SJSA1 (cell line): ENCODE results near the gene MRPL32. TPM values are rescaled to one million over a fixed set of nuclear protein-coding genes. Genes with fewer than 3 reads are reported as not detected.

ENCODE experiments used
- DNase-seq, 2 experiments: peaks; one replicate each; pipeline ENCODE4 v3.0.0-alpha.2; 2015 to 2020; ENCODE audit warnings: low spot score in 2 of 2, low read depth in 1 of 2
- H3K27ac ChIP-seq: fragments of 250-450 bp; sonication (Bioruptor Pico); 2 replicates; pipeline ENCODE4 v1.5.1; 2020; ENCODE audit warnings: mild to moderate bottlenecking, moderate library complexity
- H3K27me3 ChIP-seq: fragments of 250-450 bp; sonication (Bioruptor Pico); replicated peaks from 2 replicates; pipeline ENCODE4 v1.5.1; 2020; ENCODE audit warnings: mild to moderate bottlenecking, moderate library complexity
- H3K36me3 ChIP-seq: fragments of 250-450 bp; sonication (Bioruptor Pico); 2 replicates; pipeline ENCODE4 v1.5.1; 2020; ENCODE audit warnings: mild to moderate bottlenecking
- H3K4me1 ChIP-seq: fragments of 250-450 bp; sonication (Bioruptor Pico); replicated peaks from 2 replicates; pipeline ENCODE4 v1.6.1; 2021; ENCODE audit warnings: mild to moderate bottlenecking
- H3K4me3 ChIP-seq: fragments of 250-450 bp; sonication (Bioruptor Pico); 2 replicates; pipeline ENCODE4 v1.5.1; 2020; ENCODE audit warnings: mild to moderate bottlenecking
- H3K9me3 ChIP-seq: fragments of 250-450 bp; sonication (Bioruptor Pico); replicated peaks from 2 replicates; pipeline ENCODE4 v1.5.1; 2020; ENCODE audit warnings: mild to moderate bottlenecking
- total RNA-seq: library from RNA; depleted of rRNA; stranded (reverse); fragments of >200 nt; shearing (Covaris generic); gene quantifications from 2 replicates; pipeline ENCODE4 v1.2.3, GENCODE V29; 2014

MRPL32 gene
- total RNA-seq, 1 experiment from 2014 or later, result 91.4 TPM

DNA sequence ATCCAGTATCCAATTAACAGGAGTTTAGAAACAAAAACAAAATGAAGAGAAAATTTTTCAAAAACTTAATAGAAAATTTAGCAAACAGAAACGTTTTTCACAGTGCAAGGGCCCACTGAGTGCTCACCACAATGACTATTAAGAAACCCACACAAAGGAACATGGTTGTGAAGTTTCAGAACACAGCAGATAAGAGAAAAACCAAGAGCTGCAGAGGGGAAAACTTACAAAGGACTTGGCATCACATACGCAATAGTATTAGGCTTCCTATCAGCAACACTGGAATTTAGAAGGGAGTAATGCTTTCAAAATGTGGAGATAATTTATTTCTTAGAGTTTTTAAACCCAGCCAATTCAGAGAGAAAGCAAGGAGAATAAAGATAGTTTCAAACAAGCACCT is 18.6 kb upstream of the MRPL32 start:
- no peak for DNase-seq
- no peak overlapping the region for H3K27ac ChIP-seq
- no peak overlapping the region for H3K4me3 ChIP-seq
- no peaks in the 10 kb centered on the region for H3K9me3 ChIP-seq
- no peaks in the 10 kb centered on the region for H3K27me3 ChIP-seq
- peaks cover 36% of the 10 kb centered on the region for H3K4me1 ChIP-seq
- peaks cover 50% of the 10 kb centered on the region for H3K36me3 ChIP-seq

GRCh38 chr7:42914009-42914408 is 18.2 kb upstream of the MRPL32 start:
- H3K4me1 ChIP-seq, result peaks cover 36% of the 10 kb centered on the region
- no peak overlapping the region for H3K4me3 ChIP-seq
- H3K27me3 ChIP-seq, result no peaks in the 10 kb centered on the region
- H3K27ac ChIP-seq, result no peak overlapping the region
- peaks cover 54% of the 10 kb centered on the region for H3K36me3 ChIP-seq
- no peak for DNase-seq
- no peaks in the 10 kb centered on the region for H3K9me3 ChIP-seq

- Histone ChIP-seq H3K27me3 (no peaks in the 10 kb centered on the region), H3K27ac (peak overlapping the region; percentile 14; the same call in 1 of the 2 replicates), H3K36me3 (peaks cover 60% of the 10 kb centered on the region), H3K4me3 (no peak overlapping the region), H3K9me3 (no peaks in the 10 kb centered on the region), H3K4me1 (peaks cover 36% of the 10 kb centered on the region)
- DNase-seq, result peak in 1 of 2 experiments; percentile 15
These were observed 17.6 kb upstream of the MRPL32 start for GRCh38 chr7:42914421-42915045.

GRCh38 chr7:42915356-42915755 is 16.8 kb upstream of the MRPL32 start:
- DNase-seq, result no peak

DNA sequence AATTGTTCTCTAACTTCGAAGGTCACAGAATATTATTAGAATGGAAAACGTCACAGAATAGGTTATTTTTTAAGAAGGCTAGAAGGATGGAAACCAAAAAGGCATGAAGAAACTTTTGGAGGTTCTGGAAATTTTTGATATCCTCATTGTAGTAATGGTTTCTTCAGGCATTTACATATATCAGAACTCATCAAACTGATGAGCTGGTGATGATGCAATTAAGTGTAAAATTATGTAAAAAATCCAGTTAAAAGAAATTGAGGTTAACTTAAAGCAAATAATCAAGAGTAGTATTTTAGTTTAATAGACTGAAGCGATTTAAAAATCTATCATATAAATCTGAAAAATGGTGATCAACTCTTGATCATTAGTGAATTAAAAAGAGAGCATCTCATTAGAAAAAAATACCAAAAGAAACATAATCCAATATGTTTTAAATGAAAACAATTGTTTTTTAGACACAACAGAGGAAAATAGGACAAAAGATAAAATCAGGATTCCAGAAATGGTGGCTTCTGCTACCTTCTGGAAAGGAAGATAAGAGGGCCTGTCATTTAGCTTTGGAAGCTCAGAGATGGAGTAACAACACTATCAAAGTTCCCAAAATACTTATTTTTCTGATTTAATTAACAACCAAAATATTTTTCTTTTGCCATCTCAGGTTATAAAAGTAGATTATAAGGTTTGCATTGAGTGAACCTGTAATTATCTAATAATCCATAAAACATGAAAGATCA is 10.0 kb upstream of the MRPL32 start:
- no peak overlapping the region for H3K27ac ChIP-seq
- no peak for DNase-seq
- H3K27me3 ChIP-seq, result no peaks in the 10 kb centered on the region
- no peaks in the 10 kb centered on the region for H3K4me1 ChIP-seq
- H3K4me3 ChIP-seq, result no peak overlapping the region
- H3K9me3 ChIP-seq, result no peaks in the 10 kb centered on the region
- peaks cover 90% of the 10 kb centered on the region for H3K36me3 ChIP-seq

More at GRCh38 chr7:42915356-42915755, 16.8 kb upstream of the MRPL32 start:
- H3K27me3 ChIP-seq, result no peaks in the 10 kb centered on the region
- H3K9me3 ChIP-seq, result no peaks in the 10 kb centered on the region
- H3K27ac ChIP-seq, result no peak overlapping the region
- H3K36me3 ChIP-seq, result peaks cover 64% of the 10 kb centered on the region
- H3K4me3 ChIP-seq, result no peak overlapping the region
- H3K4me1 ChIP-seq, result peaks cover 36% of the 10 kb centered on the region

DNA sequence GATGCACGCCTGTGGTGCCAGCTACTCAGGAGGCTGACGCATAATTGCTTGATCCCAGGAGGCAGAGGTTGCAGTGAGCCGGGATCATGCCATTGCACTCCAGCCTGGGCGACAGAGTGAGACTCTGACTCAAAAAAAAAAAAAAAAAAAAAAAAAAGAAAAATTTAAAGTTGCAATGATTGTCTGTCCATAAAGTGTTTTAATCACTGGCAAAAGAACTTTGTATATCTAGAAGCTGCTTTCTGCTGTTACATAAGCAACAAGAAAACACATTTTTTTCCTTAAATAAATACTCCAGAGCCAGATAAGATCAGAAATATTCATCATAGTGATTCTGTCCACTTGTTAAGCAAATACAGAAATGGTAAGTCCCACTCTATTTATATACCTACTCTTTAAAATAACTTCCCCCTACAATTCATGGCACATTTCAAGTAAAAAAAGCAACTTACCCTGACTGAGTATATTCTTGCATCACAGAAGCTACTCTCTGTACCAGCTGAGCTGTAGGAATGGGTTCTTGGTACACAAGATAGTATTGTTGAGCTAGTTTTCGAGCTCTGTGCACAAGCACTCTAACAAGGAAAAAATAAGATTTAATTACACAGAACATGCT is 7.8 kb upstream of the MRPL32 start:
- no peak for DNase-seq
- Histone ChIP-seq H3K27ac (no peak overlapping the region), H3K4me1 (no peaks in the 10 kb centered on the region), H3K4me3 (no peak overlapping the region), H3K9me3 (no peaks in the 10 kb centered on the region), H3K27me3 (no peaks in the 10 kb centered on the region), H3K36me3 (peaks cover 87% of the 10 kb centered on the region)

DNA sequence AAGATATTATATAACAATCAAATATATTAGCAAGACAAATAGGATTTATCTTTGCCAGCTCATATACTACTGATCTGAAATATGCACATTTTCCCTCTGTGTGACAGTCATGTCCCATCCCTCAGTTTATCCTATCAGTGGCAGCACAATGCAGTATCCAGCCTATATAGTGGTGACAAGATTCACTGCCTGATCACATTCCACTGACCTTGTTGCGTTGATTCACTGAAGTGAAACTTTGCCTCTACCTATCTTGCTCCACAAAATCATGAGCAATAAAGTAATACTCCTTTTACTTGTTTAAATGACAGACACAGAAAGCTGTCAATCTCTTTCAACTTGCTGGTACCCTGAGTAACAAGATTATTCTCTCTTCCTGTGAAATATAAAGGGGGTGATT is 6.5 kb upstream of the MRPL32 start:
- H3K4me3 ChIP-seq, result no peak overlapping the region
- peaks cover 81% of the 10 kb centered on the region for H3K36me3 ChIP-seq
- H3K27ac ChIP-seq, result no peak overlapping the region
- H3K9me3 ChIP-seq, result no peaks in the 10 kb centered on the region
- peaks cover 5% of the 10 kb centered on the region for H3K4me1 ChIP-seq
- no peaks in the 10 kb centered on the region for H3K27me3 ChIP-seq
- no peak for DNase-seq

DNA sequence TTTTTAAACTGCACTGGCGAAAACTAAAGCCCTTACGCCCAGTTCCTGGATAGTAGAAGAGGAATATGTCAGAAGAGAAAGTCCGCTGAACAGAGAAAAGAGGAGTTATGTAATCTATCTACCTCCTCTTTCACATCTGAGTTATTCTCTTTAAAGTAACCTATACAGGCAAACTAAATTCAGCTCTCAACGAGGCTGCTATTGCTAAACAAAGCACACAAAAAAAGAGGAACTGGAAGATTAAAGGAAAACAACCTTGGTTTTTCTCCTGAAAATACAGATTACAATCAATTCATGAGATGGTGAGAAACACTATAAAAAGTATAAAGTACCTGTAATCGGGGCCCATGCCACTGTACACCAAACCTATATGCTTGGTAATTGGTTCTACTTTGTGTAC is 6.0 kb upstream of the MRPL32 start:
- no peak for DNase-seq
- Histone ChIP-seq H3K4me1 (peaks cover 10% of the 10 kb centered on the region), H3K36me3 (peaks cover 79% of the 10 kb centered on the region)

GRCh38 chr7:42928754-42929153 is 3.4 kb upstream of the MRPL32 start:
- no peak overlapping the region for H3K4me3 ChIP-seq
- H3K27ac ChIP-seq, result no peak overlapping the region
- DNase-seq, result no peak
- H3K27me3 ChIP-seq, result no peaks in the 10 kb centered on the region
- peaks cover 13% of the 10 kb centered on the region for H3K4me1 ChIP-seq
- no peaks in the 10 kb centered on the region for H3K9me3 ChIP-seq
- H3K36me3 ChIP-seq, result peaks cover 56% of the 10 kb centered on the region

More for the DNA sequence above, 6.0 kb upstream of the MRPL32 start:
- H3K27me3 ChIP-seq, result no peaks in the 10 kb centered on the region
- no peak overlapping the region for H3K27ac ChIP-seq
- H3K9me3 ChIP-seq, result no peaks in the 10 kb centered on the region
- H3K4me3 ChIP-seq, result no peak overlapping the region

DNA sequence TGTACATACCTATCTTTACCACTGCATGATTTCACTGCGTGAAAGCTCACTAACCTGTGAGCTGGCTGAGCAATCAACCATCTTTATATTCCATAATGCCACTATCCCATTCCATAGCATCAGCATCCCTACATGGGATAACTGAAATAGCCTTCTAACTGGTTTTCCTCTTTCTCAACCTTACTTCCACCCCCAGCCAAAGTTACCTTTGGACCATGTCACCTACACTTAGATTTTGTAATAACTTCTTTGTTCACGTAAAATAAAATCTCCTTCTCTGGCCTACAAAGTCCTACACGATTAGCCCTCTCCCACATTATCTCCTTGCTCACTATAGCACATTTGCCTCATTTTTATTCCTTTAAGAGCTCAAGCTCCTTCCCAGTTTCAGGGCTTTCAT is 2.7 kb upstream of the MRPL32 start:
- no peak for DNase-seq
- no peak overlapping the region for H3K4me3 ChIP-seq
- no peaks in the 10 kb centered on the region for H3K27me3 ChIP-seq
- H3K4me1 ChIP-seq, result peaks cover 13% of the 10 kb centered on the region
- H3K36me3 ChIP-seq, result peaks cover 56% of the 10 kb centered on the region
- no peaks in the 10 kb centered on the region for H3K9me3 ChIP-seq
- no peak overlapping the region for H3K27ac ChIP-seq

DNA sequence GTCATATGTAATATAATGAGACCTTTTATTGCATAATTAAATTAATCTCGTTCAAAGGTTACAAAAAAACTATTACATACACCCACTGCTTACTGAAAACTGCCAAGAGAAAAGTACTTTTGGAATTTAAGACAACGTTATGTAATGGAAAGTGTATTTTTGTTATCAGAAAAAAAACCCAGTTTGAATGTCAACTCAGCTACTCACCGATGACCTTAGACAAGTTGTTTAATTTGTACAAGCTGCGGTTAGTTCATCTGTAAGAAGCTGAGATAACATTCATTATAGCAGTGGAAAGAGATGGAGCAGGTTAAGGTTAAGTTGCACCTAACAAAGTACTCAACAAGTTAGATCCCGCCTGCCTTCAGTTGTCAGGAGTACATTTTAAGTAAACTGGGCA is 1.3 kb upstream of the MRPL32 start:
- peak overlapping the region; percentile 65; the same call in 1 of the 2 replicates for H3K27ac ChIP-seq
- no peaks in the 10 kb centered on the region for H3K9me3 ChIP-seq
- peaks cover 13% of the 10 kb centered on the region for H3K4me1 ChIP-seq
- H3K27me3 ChIP-seq, result no peaks in the 10 kb centered on the region
- peak overlapping the region; percentile 64 for H3K4me3 ChIP-seq
- no peak for DNase-seq
- peaks cover 54% of the 10 kb centered on the region for H3K36me3 ChIP-seq

- Histone ChIP-seq H3K36me3 (peaks cover 53% of the 10 kb centered on the region), H3K4me3 (peak overlapping the region; percentile 64), H3K9me3 (no peaks in the 10 kb centered on the region), H3K27me3 (no peaks in the 10 kb centered on the region), H3K27ac (peak overlapping the region; percentile 65), H3K4me1 (peaks cover 13% of the 10 kb centered on the region)
- DNase-seq, result peak in 1 of 2 experiments; percentile 14
These were observed 736 bp upstream of the MRPL32 start for GRCh38 chr7:42931447-42931833.

- DNase-seq, result peak in 1 of 2 experiments; percentile 35
- Histone ChIP-seq H3K27me3 (no peaks in the 10 kb centered on the region), H3K4me3 (peak overlapping the region; percentile 64), H3K27ac (peak overlapping the region; percentile 49; the same call in 1 of the 2 replicates), H3K4me1 (peaks cover 13% of the 10 kb centered on the region), H3K9me3 (no peaks in the 10 kb centered on the region), H3K36me3 (peaks cover 48% of the 10 kb centered on the region)
These were observed 825 bp downstream of the MRPL32 start for GRCh38 chr7:42932811-42933591.
